Body of pancreas (tissue), 4 donors: Measurements from ENCODE around the gene SLC9A9. TPM values are rescaled to one million over a fixed set of nuclear protein-coding genes. Genes with fewer than 3 reads are reported as not detected.

Experiments used
- ATAC-seq: fragments of 150-250 bp; one replicate; pipeline ENCODE4 v1.9.1; 2016
- DNase-seq, 4 donors: peaks; one replicate each; pipeline ENCODE4 v3.0.0-alpha.2; 2019
- H3K27ac ChIP-seq, 4 donors: fragments of 200-600 bp; sonication (generic); 1 replicate in 3 of 4; 2 replicates in 1 of 4; pipeline versions ENCODE4 v1.5.1 to v1.6.1; 2016 to 2019; ENCODE audit warnings: mild to moderate bottlenecking in 1 of 4, mixed read lengths in 1 of 4, moderate library complexity in 1 of 4
- H3K27me3 ChIP-seq, 2 donors: fragments of 200-600 bp; sonication (generic); one replicate each; pipeline ENCODE4 v1.6.0; 2016; ENCODE audit warnings: mild to moderate bottlenecking in 1 of 2
- H3K36me3 ChIP-seq, 2 donors: fragments of 200-600 bp; sonication (generic); replicated peaks in 1 of 2; 2 replicates each; pipeline ENCODE4 v1.5.1; 2016; ENCODE audit warnings: low read depth in 2 of 2; ENCODE audit not compliant: insufficient read depth in 1 of 2
- H3K4me1 ChIP-seq: fragments of 200-600 bp; sonication (generic); one replicate; pipeline ENCODE4 v1.6.0; 2016
- H3K4me3 ChIP-seq, 2 donors: fragments of 200-600 bp; sonication (generic); 1 replicate in 1 of 2; 2 replicates in 1 of 2; pipeline ENCODE4 v1.5.1; 2016 to 2019
- H3K9me3 ChIP-seq, 3 donors: fragments of 200-600 bp; sonication (generic); 1 replicate in 2 of 3; 2 replicates in 1 of 3; pipeline ENCODE4 v1.5.1; 2016
- POLR2A ChIP-seq, 3 donors: fragments of 450-650 bp; IDR thresholded peaks; one replicate each; pipeline ENCODE4 v1.6.1; 2016; ENCODE audit warnings: antibody characterized with exemption in 3 of 3, mild to moderate bottlenecking in 2 of 3
- WGBS, 2 donors: methylation state at CpG; one replicate each; pipeline ENCODE4 v1.1.5; 2017; 5-methylcytosine and 5-hydroxymethylcytosine counted together
- intact Hi-C: fragments of 100-400 bp; cut with DNase I; formaldehyde crosslinking; loops from one replicate; pipeline ENCODE4 v1.15.1; 2023
- total RNA-seq, 2 donors: library from RNA; depleted of rRNA; stranded (reverse); fragments of >200 nt; gene quantifications; one replicate each; pipeline ENCODE4 v1.1.0, GENCODE V29; 2016
- TF ChIP-seq, protein P1 (sequence below), 7 experiments: fragments of 450-650 bp in 4 of 7; fragments of 200-600 bp in 3 of 7; sonication (generic) in 3 of 7; IDR thresholded peaks; one replicate each; pipeline ENCODE4 v1.5.1; 2016 to 2019; ENCODE audit warnings: antibody characterized with exemption in 7 of 7

Gene SLC9A9
- total RNA-seq: 1 to 10 TPM; 1.6 to 2.3 TPM

DNA sequence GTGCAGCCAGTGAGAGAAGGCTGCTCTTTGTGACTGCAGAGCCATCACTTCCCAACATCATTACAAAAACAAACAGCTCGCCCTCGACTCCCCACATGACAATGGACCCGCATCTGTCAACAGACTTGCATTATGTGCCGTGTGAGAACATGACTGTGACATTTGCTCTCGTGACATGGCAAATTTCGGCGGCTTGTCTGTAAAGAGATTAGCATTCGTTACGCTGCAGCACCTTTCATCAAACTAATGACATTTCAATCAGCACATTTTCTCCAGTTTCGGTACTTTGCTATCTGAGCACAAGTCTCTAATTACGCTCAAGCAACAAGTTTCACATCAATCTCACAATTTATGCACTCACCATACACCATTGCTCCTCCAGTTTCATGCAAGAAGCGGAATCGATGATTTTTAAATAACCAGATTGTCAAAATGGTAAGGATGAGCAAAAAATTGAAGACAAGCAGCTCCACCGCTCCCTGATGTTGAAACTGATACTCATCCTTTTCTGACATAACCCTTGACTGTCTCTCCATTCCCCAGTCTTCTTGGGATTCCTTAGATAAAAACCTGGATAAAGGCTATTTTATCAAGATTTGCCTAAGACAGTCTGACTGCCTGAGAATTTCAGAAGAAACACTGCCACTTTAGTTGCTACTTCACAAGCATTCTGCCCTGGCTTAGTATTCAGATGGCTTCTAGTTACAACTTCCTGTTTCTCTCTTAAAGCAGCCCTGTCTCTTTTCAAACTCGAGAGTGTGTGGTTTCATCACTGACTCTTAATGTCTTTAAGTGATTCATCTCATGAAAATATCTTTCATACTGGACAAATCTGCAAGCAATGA is at the start of gene SLC9A9:
Gene SLC9A9, minus strand, starts transcription at position 682 of the 845 bp plus-strand sequence. Its CDS starts 146 bp downstream, at position 536.
- Histone ChIP-seq H3K27ac (peak within 1 kb of the TSS in 1 of 4 donors; percentile 36), H3K4me1 (no peaks in the 10 kb centered on the region), H3K27me3 (no peaks in the 10 kb centered on the region), H3K36me3 (no peaks in the 10 kb centered on the region), H3K9me3 (no peaks in the 10 kb centered on the region), H3K4me3 (peak within 1 kb of the TSS in 1 of 2 donors; percentile 15)
- intact Hi-C loops: no loop called here
- peak in 2 of 4 donors; percentile 9 to 32 for DNase-seq
- ATAC-seq: peak; percentile 73
- 3 to 4% methylated on average over 15 of the region's 15 CpGs for WGBS, 2 donors
- TF ChIP-seq, protein P1, sequence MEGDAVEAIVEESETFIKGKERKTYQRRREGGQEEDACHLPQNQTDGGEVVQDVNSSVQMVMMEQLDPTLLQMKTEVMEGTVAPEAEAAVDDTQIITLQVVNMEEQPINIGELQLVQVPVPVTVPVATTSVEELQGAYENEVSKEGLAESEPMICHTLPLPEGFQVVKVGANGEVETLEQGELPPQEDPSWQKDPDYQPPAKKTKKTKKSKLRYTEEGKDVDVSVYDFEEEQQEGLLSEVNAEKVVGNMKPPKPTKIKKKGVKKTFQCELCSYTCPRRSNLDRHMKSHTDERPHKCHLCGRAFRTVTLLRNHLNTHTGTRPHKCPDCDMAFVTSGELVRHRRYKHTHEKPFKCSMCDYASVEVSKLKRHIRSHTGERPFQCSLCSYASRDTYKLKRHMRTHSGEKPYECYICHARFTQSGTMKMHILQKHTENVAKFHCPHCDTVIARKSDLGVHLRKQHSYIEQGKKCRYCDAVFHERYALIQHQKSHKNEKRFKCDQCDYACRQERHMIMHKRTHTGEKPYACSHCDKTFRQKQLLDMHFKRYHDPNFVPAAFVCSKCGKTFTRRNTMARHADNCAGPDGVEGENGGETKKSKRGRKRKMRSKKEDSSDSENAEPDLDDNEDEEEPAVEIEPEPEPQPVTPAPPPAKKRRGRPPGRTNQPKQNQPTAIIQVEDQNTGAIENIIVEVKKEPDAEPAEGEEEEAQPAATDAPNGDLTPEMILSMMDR (IDR thresholded peaks at IDR 0.05): no peak
- TF ChIP-seq POLR2A (IDR thresholded peaks at IDR 0.05): no peak

DNA sequence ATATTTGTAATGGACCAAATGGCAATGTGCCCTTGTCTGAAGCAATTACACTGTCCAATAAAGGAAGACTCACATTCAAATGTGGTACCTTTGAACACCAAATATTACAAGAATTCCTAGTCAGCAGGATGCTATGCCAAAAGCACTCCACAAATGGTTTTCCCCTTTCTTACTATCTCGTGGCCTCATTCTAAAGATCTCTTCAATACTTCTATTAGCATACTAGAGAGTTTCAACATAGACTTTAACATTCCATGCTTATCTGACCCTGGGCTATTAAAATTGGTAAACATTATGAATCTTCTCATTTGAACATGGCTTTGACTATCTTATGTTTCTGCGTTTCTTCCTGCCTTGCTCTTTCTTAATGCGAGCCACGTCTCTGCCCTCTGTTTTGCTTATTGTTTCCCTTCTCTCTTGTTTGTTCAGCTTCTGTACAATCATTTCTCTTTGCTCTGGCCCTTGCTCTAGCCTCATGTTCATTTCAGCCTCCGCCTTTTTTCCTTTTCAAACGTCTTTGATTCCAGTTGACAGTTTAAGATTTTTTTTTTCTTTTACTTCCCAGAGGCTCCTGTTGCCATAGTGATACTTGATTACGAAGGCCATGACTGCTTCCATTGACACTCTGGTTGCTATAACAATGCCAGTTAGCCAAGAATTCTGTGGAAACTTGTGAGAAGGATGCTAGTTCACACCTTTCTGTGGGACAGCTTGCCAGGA is 49.5 kb upstream of the SLC9A9 start:
- 15 to 22% methylated on average over 7 of the region's 7 CpGs for WGBS, 2 donors
- ATAC-seq: peak; percentile 21

DNA sequence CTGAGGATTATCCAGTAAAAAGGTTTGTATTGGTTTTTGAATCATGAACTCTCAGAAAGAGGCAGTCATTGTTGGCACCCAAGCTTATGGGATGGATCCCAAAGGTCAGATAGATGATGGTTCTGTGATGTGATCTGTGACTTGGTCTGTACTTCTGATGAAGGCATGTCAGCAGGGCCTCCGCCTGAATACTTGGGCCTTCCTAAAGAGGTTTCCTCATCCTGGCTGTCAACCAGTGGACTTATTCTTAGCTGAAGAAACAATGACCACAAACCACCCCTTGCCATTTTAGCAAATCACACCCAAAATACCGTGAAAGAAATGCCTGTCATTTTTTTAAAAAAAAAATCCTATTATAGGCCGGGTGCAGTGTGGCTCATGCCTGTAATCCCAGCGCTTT is 48.2 kb upstream of the SLC9A9 start:
- ATAC-seq (no peak), DNase-seq (no peak)
- Histone ChIP-seq H3K27me3 (no peaks in the 10 kb centered on the region), H3K36me3 (no peaks in the 10 kb centered on the region), H3K27ac (no peak overlapping the region), H3K4me3 (no peak overlapping the region), H3K9me3 (no peaks in the 10 kb centered on the region), H3K4me1 (no peaks in the 10 kb centered on the region)
- intact Hi-C loops: no loop called here
- no peak for TF ChIP-seq POLR2A (IDR thresholded peaks at IDR 0.05)
- TF ChIP-seq, protein P1 (IDR thresholded peaks at IDR 0.05): no peak
- WGBS, 2 donors: 81 to 84% methylated on average over 4 of the region's 4 CpGs

More for the DNA sequence above, 49.5 kb upstream of the SLC9A9 start:
- Histone ChIP-seq H3K4me1 (no peaks in the 10 kb centered on the region), H3K27me3 (no peaks in the 10 kb centered on the region), H3K9me3 (no peaks in the 10 kb centered on the region), H3K27ac (no peak overlapping the region), H3K36me3 (no peaks in the 10 kb centered on the region), H3K4me3 (no peak overlapping the region)
- no peak for DNase-seq
- no peak for TF ChIP-seq POLR2A (IDR thresholded peaks at IDR 0.05)
- TF ChIP-seq, protein P1 (IDR thresholded peaks at IDR 0.05): no peak
- intact Hi-C loops: no loop called here

DNA sequence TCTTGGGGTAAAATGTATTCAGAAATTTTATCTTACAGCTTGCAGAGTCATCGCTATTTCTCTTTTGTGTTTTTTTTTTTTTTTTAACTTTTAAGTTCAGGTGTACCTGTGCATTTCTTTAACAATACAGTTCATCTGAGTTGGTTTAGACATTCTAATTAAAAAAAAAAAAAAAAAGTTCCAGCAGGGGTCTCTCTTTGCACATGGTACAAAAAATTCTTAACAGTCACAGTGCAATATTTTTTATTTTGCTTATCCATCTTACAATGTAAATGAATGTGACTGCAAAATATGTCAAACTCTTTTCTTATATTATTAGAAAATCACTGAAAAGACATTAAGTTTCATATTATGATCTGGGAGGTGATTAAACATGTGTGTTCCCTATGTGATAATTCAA is 47.5 kb upstream of the SLC9A9 start:
- H3K9me3 ChIP-seq: no peaks in the 10 kb centered on the region
- 92 to 100% methylated on average over 1 of the region's 1 CpG for WGBS, 2 donors
- no peaks in the 10 kb centered on the region for H3K36me3 ChIP-seq
- no peak for DNase-seq
- intact Hi-C loops: no loop called here
- H3K4me3 ChIP-seq: no peak overlapping the region
- H3K27ac ChIP-seq: no peak overlapping the region
- no peak for TF ChIP-seq POLR2A (IDR thresholded peaks at IDR 0.05)
- TF ChIP-seq, protein P1 (IDR thresholded peaks at IDR 0.05): peak in 3 of 7 experiments; percentile 3 to 19 (median 15)
- H3K27me3 ChIP-seq: no peaks in the 10 kb centered on the region
- ATAC-seq: no peak
- H3K4me1 ChIP-seq: no peaks in the 10 kb centered on the region
